H1 (cell line): ENCODE results near the gene KCNN1. TPM values are rescaled to one million over a fixed set of nuclear protein-coding genes. Genes with fewer than 3 reads are reported as not detected.

ENCODE experiments used
- CTCF ChIA-PET: fragments of 300-600 bp; sonication (Branson Sonifier 250); formaldehyde crosslinking; loops from one replicate; lab custom pipeline; 2021; ENCODE audit not compliant: partially characterized antibody; lab: Charles Lee
- POLR2A ChIA-PET: fragments of 300-600 bp; sonication (Branson Sonifier 250); formaldehyde crosslinking; loops from one replicate; lab custom pipeline; 2021; ENCODE audit warnings: inconsistent platforms; ENCODE audit not compliant: partially characterized antibody; lab: Charles Lee
- DNase-seq, 2 experiments: peaks; one replicate each; pipeline versions ENCODE4 v3.0.0 to v3.0.0-alpha.2; 2010 to 2022; ENCODE audit warnings: low spot score in 2 of 2, low read depth in 1 of 2, mixed read lengths in 1 of 2
- FAIRE-seq: peaks from 2 replicates; lab custom pipeline; 2011; peaks lifted over from hg19 to GRCh38; lab: Jason Lieb, UNC
- H2AFZ ChIP-seq: 2 replicates; pipeline ENCODE4 v1.8.1; 2012; ENCODE audit warnings: low read length, inconsistent platforms
- H2AK5ac ChIP-seq: 2 replicates; pipeline ENCODE4 v1.6.1; 2013; ENCODE audit warnings: low read depth, low read length
- H2BK120ac ChIP-seq: replicated peaks from 2 replicates; pipeline ENCODE3; 2013; ENCODE audit warnings: low read depth, low read length, inconsistent platforms
- H2BK12ac ChIP-seq: 2 replicates; pipeline ENCODE4 v1.6.1; 2013; ENCODE audit warnings: low read depth, low read length
- H2BK15ac ChIP-seq: 2 replicates; pipeline ENCODE4 v1.6.1; 2013; ENCODE audit warnings: low read length
- H2BK20ac ChIP-seq: 2 replicates; pipeline ENCODE4 v1.6.1; 2013; ENCODE audit warnings: low read length
- H2BK5ac ChIP-seq: 2 replicates; pipeline ENCODE4 v1.6.1; 2013; ENCODE audit warnings: low read depth, low read length
- H3K14ac ChIP-seq: 2 replicates; pipeline ENCODE4 v1.6.1; 2013; ENCODE audit warnings: inconsistent platforms; ENCODE audit not compliant: insufficient read length
- H3K18ac ChIP-seq: 2 replicates; pipeline ENCODE4 v1.6.1; 2013; ENCODE audit warnings: low read length; ENCODE audit errors: extremely low read depth
- H3K23ac ChIP-seq: 2 replicates; pipeline ENCODE4 v1.6.1; 2013; ENCODE audit warnings: inconsistent platforms; ENCODE audit not compliant: insufficient read length
- H3K23me2 ChIP-seq: 2 replicates; pipeline ENCODE4 v1.6.1; 2013; ENCODE audit warnings: low read depth, low read length
- H3K27ac ChIP-seq: 2 replicates; pipeline ENCODE4 v1.6.1; 2011; ENCODE audit warnings: low read depth, low read length, inconsistent platforms
- H3K27me3 ChIP-seq, 4 experiments: replicated peaks in 1 of 4; 1 replicate in 1 of 4; 2 replicates in 3 of 4; pipeline versions ENCODE4 v1.6.1 to v1.8.1; 2011 to 2013; ENCODE audit warnings: low read length in 3 of 4, mild to moderate bottlenecking in 3 of 4, inconsistent platforms in 2 of 4, mixed read lengths in 2 of 4, moderate library complexity in 1 of 4; ENCODE audit not compliant: control insufficient read depth in 3 of 4, insufficient read depth in 3 of 4; ENCODE audit errors: extremely low read depth in 1 of 4
- H3K36me3 ChIP-seq, 4 experiments: 2 replicates each; pipeline versions ENCODE4 v1.6.1 to v1.8.1; 2011 to 2013; ENCODE audit warnings: mild to moderate bottlenecking in 4 of 4, low read length in 3 of 4, moderate library complexity in 2 of 4, control low read depth in 1 of 4, inconsistent platforms in 1 of 4; ENCODE audit not compliant: insufficient read depth in 4 of 4, control insufficient read depth in 2 of 4
- H3K4ac ChIP-seq: replicated peaks from 2 replicates; pipeline ENCODE3; 2013; ENCODE audit warnings: low read length, low read depth, mixed read lengths, inconsistent platforms; ENCODE audit not compliant: insufficient read length
- H3K4me1 ChIP-seq, 4 experiments: replicated peaks in 1 of 4; 1 replicate in 1 of 4; 2 replicates in 3 of 4; pipeline versions ENCODE4 v1.6.1 to v1.8.1; 2011 to 2013; ENCODE audit warnings: low read length in 3 of 4, inconsistent platforms in 2 of 4, mixed read lengths in 1 of 4; ENCODE audit not compliant: insufficient read depth in 4 of 4, control insufficient read depth in 3 of 4
- H3K4me2 ChIP-seq, 2 experiments: 2 replicates each; pipeline versions ENCODE4 v1.6.1 to v1.8.1; 2011 to 2013; ENCODE audit warnings: low read depth in 2 of 2, low read length in 2 of 2, control low read depth in 1 of 2, inconsistent platforms in 1 of 2, mild to moderate bottlenecking in 1 of 2; ENCODE audit not compliant: insufficient read depth in 1 of 2
- H3K4me3 ChIP-seq, 4 experiments: fragments of 200-600, 300-600 bp in 1 of 4; sonication (generic), shearing (Covaris generic), sonication (Bioruptor Twin) in 1 of 4; 2 replicates each; pipeline versions ENCODE4 v1.5.1 to v1.8.1; 2011 to 2016; ENCODE audit warnings: low read length in 4 of 4, low read depth in 3 of 4, control low read depth in 2 of 4, inconsistent platforms in 2 of 4, mild to moderate bottlenecking in 2 of 4, mixed read lengths in 1 of 4, moderate library complexity in 1 of 4; ENCODE audit not compliant: insufficient read depth in 2 of 4; ENCODE audit errors: extremely low read depth in 1 of 4
- H3K56ac ChIP-seq: replicated peaks from 2 replicates; pipeline ENCODE3; 2013; ENCODE audit warnings: low read depth, mild to moderate bottlenecking, mixed read lengths, low read length, inconsistent platforms; ENCODE audit not compliant: insufficient read length
- H3K79me1 ChIP-seq: 2 replicates; pipeline ENCODE4 v1.6.1; 2013; ENCODE audit warnings: low read depth, low read length, control low read depth
- H3K79me2 ChIP-seq, 2 experiments: 2 replicates each; pipeline versions ENCODE4 v1.6.1 to v1.8.1; 2012 to 2013; ENCODE audit warnings: low read length in 2 of 2, mild to moderate bottlenecking in 2 of 2, inconsistent platforms in 1 of 2; ENCODE audit not compliant: insufficient read depth in 2 of 2, control insufficient read depth in 1 of 2
- H3K9ac ChIP-seq, 4 experiments: replicated peaks in 1 of 4; 1 replicate in 1 of 4; 2 replicates in 3 of 4; pipeline versions ENCODE4 v1.6.1 to v1.8.1; 2011 to 2013; ENCODE audit warnings: low read depth in 3 of 4, low read length in 3 of 4, control low read depth in 2 of 4, mild to moderate bottlenecking in 2 of 4, moderate library complexity in 2 of 4, inconsistent platforms in 1 of 4; ENCODE audit errors: extremely low read depth in 1 of 4
- H3K9me3 ChIP-seq, 2 experiments: 2 replicates each; pipeline versions ENCODE4 v1.6.1 to v1.8.1; 2012 to 2013; ENCODE audit warnings: mild to moderate bottlenecking in 2 of 2, moderate library complexity in 2 of 2, control low read depth in 1 of 2, inconsistent platforms in 1 of 2, low read depth in 1 of 2, low read length in 1 of 2, mixed read lengths in 1 of 2; ENCODE audit not compliant: insufficient read depth in 2 of 2
- H4K20me1 ChIP-seq, 2 experiments: replicated peaks in 1 of 2; 2 replicates each; pipeline versions ENCODE3 to v1.8.1; 2011 to 2013; ENCODE audit warnings: inconsistent platforms in 2 of 2, low read length in 2 of 2, mild to moderate bottlenecking in 1 of 2; ENCODE audit not compliant: insufficient read depth in 2 of 2, control insufficient read depth in 1 of 2
- H4K5ac ChIP-seq: 2 replicates; pipeline ENCODE4 v1.6.1; 2013; ENCODE audit warnings: low read length, low read depth, mixed read lengths, inconsistent platforms; ENCODE audit not compliant: insufficient read length
- H4K8ac ChIP-seq: 2 replicates; pipeline ENCODE4 v1.8.0; 2013; ENCODE audit warnings: mild to moderate bottlenecking, moderate library complexity, low read length, inconsistent platforms; ENCODE audit not compliant: insufficient read depth; ENCODE audit errors: extremely low read depth
- H4K91ac ChIP-seq: replicated peaks from 2 replicates; pipeline ENCODE3; 2013; ENCODE audit warnings: low read length, mixed read lengths, inconsistent platforms; ENCODE audit not compliant: insufficient read length
- ASH2L ChIP-seq: fragments of 200-600, 300-600 bp; sonication (generic); IDR thresholded peaks from one replicate; pipeline ENCODE4 v1.7.1; 2017; ENCODE audit warnings: low read length
- ATF2 ChIP-seq: IDR thresholded peaks from 2 replicates; pipeline ENCODE4 v1.6.1; 2012; ENCODE audit warnings: low read length, inconsistent platforms
- ATF3 ChIP-seq: IDR thresholded peaks from 2 replicates; pipeline ENCODE4 v1.6.1; 2011; ENCODE audit warnings: low read depth, mild to moderate bottlenecking, low read length; ENCODE audit not compliant: insufficient read depth
- BACH1 ChIP-seq: IDR thresholded peaks from 2 replicates; pipeline ENCODE4 v1.6.1; 2012; ENCODE audit warnings: low read length, improper control_type of control experiment
- JUN ChIP-seq: IDR thresholded peaks from 2 replicates; pipeline ENCODE4 v1.6.1; 2011; ENCODE audit warnings: low read depth, mild to moderate bottlenecking, improper control_type of control experiment, low read length
- KDM5A ChIP-seq: fragments of 200-600 bp; IDR thresholded peaks from 2 replicates; pipeline ENCODE4 v1.7.1; 2012; ENCODE audit warnings: mild to moderate bottlenecking, low read length, inconsistent platforms, mixed read lengths
- SAP30 ChIP-seq: fragments of 300-600 bp; sonication (generic); IDR thresholded peaks from 2 replicates; pipeline ENCODE4 v1.7.1; 2012; ENCODE audit warnings: low read length, moderate library complexity, mild to moderate bottlenecking, inconsistent platforms; ENCODE audit not compliant: insufficient read depth, insufficient replicate concordance
- SP2 ChIP-seq: IDR thresholded peaks from 2 replicates; pipeline ENCODE4 v1.6.1; 2012; ENCODE audit warnings: mild to moderate bottlenecking, low read length, inconsistent platforms
- SRF ChIP-seq: IDR thresholded peaks from 2 replicates; pipeline ENCODE4 v1.6.1; 2011; ENCODE audit warnings: mild to moderate bottlenecking, low read depth, low read length, moderate library complexity
- YY1 ChIP-seq: IDR thresholded peaks from 2 replicates; pipeline ENCODE4 v1.6.1; 2011; ENCODE audit warnings: low read depth, mild to moderate bottlenecking, low read length
- ZNF274 ChIP-seq: IDR thresholded peaks from 2 replicates; pipeline ENCODE4 v1.7.0; 2012; ENCODE audit warnings: low read length, borderline replicate concordance; ENCODE audit errors: extremely low read depth
- WGBS, 2 experiments: shearing (Covaris generic) in 1 of 2; methylation state at CpG; one replicate each; pipeline versions ENCODE4 v1.1.6 to v1.1.7; 2013 to 2015; ENCODE audit warnings: low lambda C conversion rate in 2 of 2, mixed read lengths in 2 of 2, inconsistent platforms in 1 of 2, low coverage in 1 of 2, missing lambda C conversion rate in 1 of 2; ENCODE audit not compliant: insufficient replicate concordance in 2 of 2, insufficient coverage in 1 of 2, insufficient read length in 1 of 2; ENCODE audit errors: extremely low coverage in 1 of 2, missing lambda C conversion rate in 1 of 2; 5-methylcytosine and 5-hydroxymethylcytosine counted together
- polyA plus RNA-seq, 7 experiments: library from polyadenylated mRNA; depleted of rRNA in 3 of 7; stranded (reverse) in 5 of 7; unstranded in 2 of 7; fragments of >200 nt in 5 of 7; fragments of 200-250 nt in 2 of 7; gene quantifications; 1 replicate in 5 of 7; 2 replicates in 1 of 7; 4 replicates in 1 of 7; pipeline versions ENCODE4 v1.2.1 to v1.2.3, GENCODE V29; 2011 to 2013; ENCODE audit warnings: missing spikeins in 2 of 7, mixed read lengths in 2 of 7
- total RNA-seq: library from RNA; stranded (reverse); fragmentation: NEBNext Ultra II Directional; extraction: Animal tissue kit (Norgen Biotek cat#: 25700); gene quantifications from 2 replicates; pipeline ENCODE4 v1.2.1, GENCODE V29; 2021

Gene KCNN1
- total and polyA plus RNA-seq, 2 of the 8 experiments (the other 6 are each of a cell fraction or from before 2014, with no cell fraction given), result 11.0 to 12.5 TPM

- Histone ChIP-seq H2AFZ (no peak overlapping the region), H3K4me3 (no peak overlapping the region), H3K14ac (no peak overlapping the region), H2BK20ac (no peak overlapping the region), H3K4me2 (no peak overlapping the region), H2AK5ac (no peak overlapping the region), H4K8ac (no peak overlapping the region), H3K36me3 (peaks cover 0 to 7% (median 0%) of the 10 kb centered on the region in 4 experiments; a peak in 2 of 8 replicates), H3K9me3 (no peaks in the 10 kb centered on the region), H2BK15ac (no peak overlapping the region), H3K18ac (no peak overlapping the region), H4K5ac (no peak overlapping the region), H3K56ac (no peak overlapping the region), H4K91ac (no peak overlapping the region), H2BK120ac (no peak overlapping the region), H4K20me1 (peaks cover 0 to 2% of the 10 kb centered on the region in 2 experiments), H3K79me1 (no peaks in the 10 kb centered on the region), H3K4me1 (peaks cover 0 to 6% (median 4%) of the 10 kb centered on the region in 4 experiments; a peak in 4 of 7 replicates), H3K79me2 (no peaks in the 10 kb centered on the region)
- ChIA-PET POLR2A (no interaction called here), CTCF (interaction anchor here (0.7 to 1.3 kb wide), 2 partner anchors 25 to 28 kb away, joined by 3 to 5 read pairs; no protein-coding TSS in a partner anchor)
- FAIRE-seq, result no peak
- DNase-seq, result no peak
- TF ChIP-seq ASH2L, result no peak
- no peak for TF ChIP-seq JUN
- no peak for TF ChIP-seq SRF
- no peak for TF ChIP-seq ATF3
- no peak for TF ChIP-seq ATF2
- no peak for TF ChIP-seq ZNF274
- TF ChIP-seq YY1, result no peak
- TF ChIP-seq BACH1, result no peak
- TF ChIP-seq SP2, result no peak
- no peak for TF ChIP-seq SAP30
- TF ChIP-seq KDM5A, result no peak
- TF ChIP-seq, all 59 proteins: peak for 0
- WGBS, 2 experiments, result 78% methylated on average over 1 of the region's 1 CpG; no CpG with 5 or more reads in 1 of the 2 experiments
- peaks cover 0 to 1% (median under 1%) of the 10 kb centered on the region in 4 experiments; a peak in 1 of 7 replicates for H3K27me3 ChIP-seq
- H3K27ac ChIP-seq, result no peak overlapping the region
- no peak overlapping the region for H3K9ac ChIP-seq
- H2BK5ac ChIP-seq, result no peak overlapping the region
- peaks cover 2% of the 10 kb centered on the region for H3K23me2 ChIP-seq
- H2BK12ac ChIP-seq, result no peak overlapping the region
- no peak overlapping the region for H3K4ac ChIP-seq
- no peak overlapping the region for H3K23ac ChIP-seq
These were observed 5.3 kb downstream of the KCNN1 start for GRCh38 chr19:17972230-17972629.
